Vagina (tissue), 2 donors: ENCODE data around the gene METTL3.

Experiments used
- CTCF ChIP-seq, 3 experiments: fragments of 450-650 bp in 2 of 3; fragments of 200-600 bp in 1 of 3; sonication (generic) in 1 of 3; IDR thresholded peaks; one replicate each; pipeline ENCODE4 v1.5.1; 2017 to 2019; ENCODE audit warnings: antibody characterized with exemption in 3 of 3, mild to moderate bottlenecking in 2 of 3, moderate library complexity in 2 of 3
- POLR2A ChIP-seq, 2 donors: fragments of 450-650 bp; IDR thresholded peaks; one replicate each; pipeline ENCODE4 v1.6.1; 2017; ENCODE audit warnings: antibody characterized with exemption in 2 of 2, mild to moderate bottlenecking in 2 of 2, moderate library complexity in 2 of 2
- POLR2AphosphoS5 ChIP-seq, 2 donors: sonication (generic); formaldehyde crosslinking; IDR thresholded peaks; one replicate each; pipeline ENCODE4 v1.9.0; 2017; ENCODE audit warnings: antibody characterized with exemption in 2 of 2, mild to moderate bottlenecking in 2 of 2, low read depth in 1 of 2; ENCODE audit not compliant: insufficient read depth in 1 of 2

GRCh38 chr14:21514341-21514740 lies 3.2 kb upstream of the METTL3 start:
- no peak for TF ChIP-seq POLR2A (IDR thresholded peaks at IDR 0.05)
- no peak for TF ChIP-seq CTCF (IDR thresholded peaks at IDR 0.05)
- no peak for TF ChIP-seq POLR2AphosphoS5 (IDR thresholded peaks at IDR 0.05; ENCODE audit: insufficient read depth in 1 of 2, low read depth in 1 of 2)
